IMR-90 (cell line): ENCODE measurements around the gene MAN1C1. TPM values are rescaled to one million over a fixed set of nuclear protein-coding genes. Genes with fewer than 3 reads are reported as not detected.
A peak's percentile ranks its signal among the peaks of the same experiment; 100 is the strongest.

Source experiments
- ATAC-seq: fragments of 200-7000 bp; cut with Tn5 transposase; 2 replicates; pipeline ENCODE4 v1.9.1; 2020; ENCODE audit warnings: low read depth, mild to moderate bottlenecking, moderate library complexity
- BruUV-seq: library from RNA; stranded (reverse); fragments of 400-500 nt; replicated peaks from 2 replicates; lab custom pipeline; 2021; lab: Mats Ljungman, UMichigan
- CTCF ChIA-PET: fragments of 300-600 bp; formaldehyde crosslinking; extraction: SDS; loops from one replicate; lab custom pipeline; 2021; ENCODE audit warnings: antibody characterized with exemption; lab: Yijun Ruan, JAX
- POLR2A ChIA-PET: fragments of 300-600 bp; sonication (Branson Sonifier 250); formaldehyde crosslinking; loops from one replicate; lab custom pipeline; 2022; ENCODE audit warnings: antibody characterized with exemption; ENCODE audit not compliant: unreplicated experiment; lab: Charles Lee
- DNase-seq: peaks from one replicate; pipeline ENCODE4 v3.0.0; 2013
- H2AFZ ChIP-seq: replicated peaks from 2 replicates; pipeline ENCODE3; 2013; ENCODE audit warnings: low read length, mild to moderate bottlenecking; ENCODE audit not compliant: poor library complexity
- H2AK5ac ChIP-seq: 2 replicates; pipeline ENCODE4 v1.6.1; 2013; ENCODE audit warnings: low read depth, low read length, inconsistent platforms
- H2AK9ac ChIP-seq: replicated peaks from 2 replicates; pipeline ENCODE3; 2013; ENCODE audit warnings: mild to moderate bottlenecking, low read depth, low read length, moderate library complexity; ENCODE audit not compliant: poor library complexity
- H2BK120ac ChIP-seq: 2 replicates; pipeline ENCODE4 v1.6.1; 2013; ENCODE audit warnings: low read depth, low read length, inconsistent platforms
- H2BK15ac ChIP-seq: 3 replicates; pipeline ENCODE4 v1.6.1; 2013; ENCODE audit warnings: low read depth, low read length, inconsistent platforms
- H2BK20ac ChIP-seq: 2 replicates; pipeline ENCODE4 v1.6.1; 2013; ENCODE audit warnings: low read depth, mild to moderate bottlenecking, inconsistent platforms, low read length, moderate library complexity
- H2BK5ac ChIP-seq: 2 replicates; pipeline ENCODE4 v1.6.1; 2013; ENCODE audit warnings: mild to moderate bottlenecking, low read depth, low read length, inconsistent platforms; ENCODE audit not compliant: poor library complexity, severe bottlenecking
- H3K14ac ChIP-seq: replicated peaks from 2 replicates; pipeline ENCODE4 v1.6.1; 2013; ENCODE audit warnings: low read depth, low read length, inconsistent platforms
- H3K18ac ChIP-seq: 2 replicates; pipeline ENCODE4 v1.6.1; 2013; ENCODE audit warnings: low read depth, low read length, control low read depth
- H3K23ac ChIP-seq: 2 replicates; pipeline ENCODE4 v1.6.1; 2013; ENCODE audit warnings: low read depth, low read length, inconsistent platforms
- H3K27ac ChIP-seq: 2 replicates; pipeline ENCODE4 v1.5.1; 2013; ENCODE audit warnings: mild to moderate bottlenecking, control low read depth, low read length; ENCODE audit not compliant: insufficient read depth
- H3K27me3 ChIP-seq: 2 replicates; pipeline ENCODE4 v1.6.1; 2013; ENCODE audit warnings: low read length; ENCODE audit not compliant: control insufficient read depth, insufficient read depth
- H3K36me3 ChIP-seq: 2 replicates; pipeline ENCODE4 v1.6.1; 2013; ENCODE audit warnings: low read length, mixed read lengths; ENCODE audit not compliant: control insufficient read depth, insufficient read depth
- H3K4ac ChIP-seq: 2 replicates; pipeline ENCODE4 v1.6.1; 2013; ENCODE audit warnings: low read depth, low read length, inconsistent platforms
- H3K4me1 ChIP-seq: 2 replicates; pipeline ENCODE4 v1.6.1; 2013; ENCODE audit warnings: low read length, mixed read lengths; ENCODE audit not compliant: control insufficient read depth, insufficient read depth
- H3K4me2 ChIP-seq: 2 replicates; pipeline ENCODE4 v1.6.1; 2013; ENCODE audit warnings: low read depth, mild to moderate bottlenecking, control low read depth, low read length, moderate library complexity
- H3K4me3 ChIP-seq: 2 replicates; pipeline ENCODE4 v1.5.1; 2013; ENCODE audit warnings: low read depth, mild to moderate bottlenecking, control low read depth, low read length, moderate library complexity; ENCODE audit not compliant: insufficient read depth
- H3K56ac ChIP-seq: 2 replicates; pipeline ENCODE4 v1.6.1; 2013; ENCODE audit warnings: low read length, inconsistent platforms; ENCODE audit not compliant: insufficient read depth; ENCODE audit errors: extremely low read depth
- H3K79me1 ChIP-seq, 2 experiments: 2 replicates each; pipeline ENCODE4 v1.6.1; 2013; ENCODE audit warnings: low read length in 2 of 2, inconsistent platforms in 1 of 2, low read depth in 1 of 2
- H3K9ac ChIP-seq: 2 replicates; pipeline ENCODE4 v1.6.1; 2013; ENCODE audit warnings: low read depth, low read length, control low read depth
- H3K9me1 ChIP-seq: 2 replicates; pipeline ENCODE4 v1.6.1; 2013; ENCODE audit warnings: low read length, inconsistent platforms; ENCODE audit not compliant: insufficient read depth
- H3K9me3 ChIP-seq: 2 replicates; pipeline ENCODE4 v1.6.1; 2013; ENCODE audit warnings: low read length; ENCODE audit not compliant: control insufficient read depth, insufficient read depth
- H4K20me1 ChIP-seq: 2 replicates; pipeline ENCODE4 v1.6.1; 2013; ENCODE audit warnings: low read length, inconsistent platforms; ENCODE audit not compliant: insufficient read depth
- H4K5ac ChIP-seq: 2 replicates; pipeline ENCODE4 v1.6.1; 2013; ENCODE audit warnings: mild to moderate bottlenecking, low read depth, low read length, control low read depth
- H4K8ac ChIP-seq, 2 experiments: 2 replicates each; pipeline ENCODE4 v1.6.1; 2013; ENCODE audit warnings: low read depth in 2 of 2, low read length in 2 of 2, control low read depth in 1 of 2, inconsistent platforms in 1 of 2
- H4K91ac ChIP-seq: 2 replicates; pipeline ENCODE4 v1.6.1; 2013; ENCODE audit warnings: low read depth, low read length, inconsistent platforms; ENCODE audit not compliant: insufficient read depth
- CEBPB ChIP-seq: IDR thresholded peaks from 2 replicates; pipeline ENCODE4 v1.6.1; 2012; ENCODE audit warnings: low read depth, low read length, improper control_type of control experiment
- FOS ChIP-seq: fragments of 150-350 bp; IDR thresholded peaks from 2 replicates; pipeline ENCODE4 v1.6.1; 2016; ENCODE audit warnings: low read depth, low read length
- MAFK ChIP-seq: IDR thresholded peaks from 2 replicates; pipeline ENCODE4 v1.6.1; 2012; ENCODE audit warnings: low read depth, low read length, improper control_type of control experiment
- MAZ ChIP-seq: IDR thresholded peaks from 2 replicates; pipeline ENCODE4 v1.6.1; 2012; ENCODE audit warnings: low read depth, mild to moderate bottlenecking, low read length, improper control_type of control experiment, moderate library complexity, borderline replicate concordance
- POLR2A ChIP-seq: IDR thresholded peaks from 2 replicates; pipeline ENCODE4 v1.6.1; 2012; ENCODE audit warnings: mild to moderate bottlenecking, low read depth, low read length
- RAD21 ChIP-seq: IDR thresholded peaks from 2 replicates; pipeline ENCODE4 v1.6.1; 2012; ENCODE audit warnings: low read length, improper control_type of control experiment
- RCOR1 ChIP-seq: IDR thresholded peaks from 2 replicates; pipeline ENCODE4 v1.6.1; 2012; ENCODE audit warnings: mild to moderate bottlenecking, low read length, improper control_type of control experiment; ENCODE audit not compliant: insufficient replicate concordance
- SMC3 ChIP-seq: fragments of 150-350 bp; IDR thresholded peaks from 2 replicates; pipeline ENCODE4 v1.6.1; 2016; ENCODE audit warnings: low read depth, mild to moderate bottlenecking, antibody characterized with exemption, low read length, moderate library complexity
- WGBS, 2 experiments: methylation state at CpG; one replicate each; pipeline versions ENCODE4 v1.1.5 to v1.1.7; 2013; ENCODE audit warnings: missing lambda C conversion rate in 2 of 2; ENCODE audit not compliant: insufficient read length in 1 of 2; ENCODE audit errors: extremely low coverage in 2 of 2; 5-methylcytosine and 5-hydroxymethylcytosine counted together
- dilution Hi-C: fragments of 300-500 bp; cut with HindIII; formaldehyde crosslinking; loops from one replicate; pipeline ENCODE4 v1.14.3; 2018; ENCODE audit warnings: low sequenced_read_pairs; ENCODE audit not compliant: unreplicated experiment
- in situ Hi-C: fragments of 300-500 bp; cut with MboI; formaldehyde crosslinking; loops from 3 replicates; pipeline ENCODE4 v1.14.3; 2019; ENCODE audit warnings: low sequenced_read_pairs, inconsistent platforms, mixed read lengths
- intact Hi-C: fragments of 100-400 bp; cut with micrococcal nuclease; formaldehyde crosslinking; loops from 2 replicates; pipeline ENCODE4 v1.10.0; 2022
- polyA plus RNA-seq, 3 experiments: library from polyadenylated mRNA; depleted of rRNA; stranded (reverse); fragments of >200 nt; gene quantifications; 2 replicates each; pipeline ENCODE4 v1.2.3, GENCODE V29; 2012; ENCODE audit warnings: low replicate concordance in 1 of 3
- total RNA-seq: library from RNA; depleted of rRNA; stranded (reverse); fragments of >200 nt; gene quantifications from 2 replicates; pipeline ENCODE4 v1.2.3, GENCODE V29; 2012
- TF ChIP-seq, protein P1 (sequence below): conservative IDR thresholded peaks from 2 replicates; pipeline ENCODE4 v1.5.1; 2012; ENCODE audit warnings: mild to moderate bottlenecking, low read depth, low read length, improper control_type of control experiment
- TF ChIP-seq, protein P2 (sequence below): fragments of 150-350 bp; IDR thresholded peaks from 2 replicates; pipeline ENCODE4 v1.6.1; 2017; ENCODE audit warnings: mild to moderate bottlenecking, antibody characterized with exemption, low read length, low read depth
- TF ChIP-seq, protein P3 (sequence below): fragments of 150-350 bp; IDR thresholded peaks from 2 replicates; pipeline ENCODE4 v1.6.1; 2016; ENCODE audit warnings: low read depth, mild to moderate bottlenecking, low read length, moderate library complexity, borderline replicate concordance

The MAN1C1 gene
- total and polyA plus RNA-seq, 2 of the 4 experiments (the other 2 are of a cell fraction): 3.2 to 11.3 TPM

DNA sequence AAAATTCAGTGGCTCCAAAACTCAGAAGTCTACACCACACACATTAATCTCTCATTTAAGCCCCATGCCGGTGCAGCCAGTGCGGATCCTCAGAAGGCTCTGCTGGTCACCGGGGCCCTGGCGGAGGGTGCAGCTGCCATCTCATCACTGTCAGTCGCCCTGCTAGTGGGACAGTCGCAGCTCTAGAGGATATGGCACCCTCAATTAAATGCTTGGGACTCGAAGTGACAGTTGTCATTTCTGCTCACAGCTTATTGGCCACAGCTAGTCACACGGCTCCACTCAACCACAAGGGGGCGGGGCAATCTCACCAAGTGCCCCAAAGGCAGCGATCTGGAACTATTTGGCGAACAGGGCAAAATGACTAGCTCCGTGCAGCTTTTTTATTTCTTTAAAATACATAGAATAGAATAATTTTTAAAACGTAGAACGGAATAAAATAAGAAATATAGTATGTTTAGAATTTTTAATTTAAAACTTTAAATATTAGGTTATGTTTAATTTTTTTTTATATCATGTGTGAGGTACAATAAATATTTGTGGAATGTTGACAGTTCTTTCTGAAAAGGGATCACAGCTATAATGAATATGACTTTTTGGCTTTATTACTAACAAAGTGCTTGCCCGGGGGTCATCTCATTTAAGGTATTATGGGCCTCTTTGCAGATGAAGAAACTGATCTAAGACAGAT lies 8.0 kb upstream of the MAN1C1 start:
- no peak overlapping the region for H2BK120ac ChIP-seq
- H2AFZ ChIP-seq: peak overlapping the region; percentile 85
- ATAC-seq: peak; percentile 82
- no peak overlapping the region for H3K27ac ChIP-seq
- WGBS, 2 experiments: 30% methylated on average over 2 of the region's 15 CpGs; no CpG with 5 or more reads in 1 of the 2 experiments
- H3K36me3 ChIP-seq: no peaks in the 10 kb centered on the region
- DNase-seq: peak; percentile 64
- H3K56ac ChIP-seq: no peak overlapping the region
- H3K4me2 ChIP-seq: peak overlapping the region; percentile 45
- no peak overlapping the region for H3K9ac ChIP-seq
- 0 out of 2 replicates have a peak overlapping the region, but pooled peaks have one; percentile 4 for H2BK20ac ChIP-seq
- no TSS peak for BruUV-seq
- dilution Hi-C loops: no loop called here
- H3K23ac ChIP-seq: no peak overlapping the region
- ChIA-PET POLR2A (no interaction called here), CTCF (interaction anchor here (0.6 to 2.6 kb wide), 15 partner anchors 10 to 212 kb away, joined by 3 to 15 read pairs (median 3); no protein-coding TSS in a partner anchor)
- H4K91ac ChIP-seq: no peak overlapping the region
- no peak overlapping the region for H4K5ac ChIP-seq
- TF ChIP-seq, protein P1, sequence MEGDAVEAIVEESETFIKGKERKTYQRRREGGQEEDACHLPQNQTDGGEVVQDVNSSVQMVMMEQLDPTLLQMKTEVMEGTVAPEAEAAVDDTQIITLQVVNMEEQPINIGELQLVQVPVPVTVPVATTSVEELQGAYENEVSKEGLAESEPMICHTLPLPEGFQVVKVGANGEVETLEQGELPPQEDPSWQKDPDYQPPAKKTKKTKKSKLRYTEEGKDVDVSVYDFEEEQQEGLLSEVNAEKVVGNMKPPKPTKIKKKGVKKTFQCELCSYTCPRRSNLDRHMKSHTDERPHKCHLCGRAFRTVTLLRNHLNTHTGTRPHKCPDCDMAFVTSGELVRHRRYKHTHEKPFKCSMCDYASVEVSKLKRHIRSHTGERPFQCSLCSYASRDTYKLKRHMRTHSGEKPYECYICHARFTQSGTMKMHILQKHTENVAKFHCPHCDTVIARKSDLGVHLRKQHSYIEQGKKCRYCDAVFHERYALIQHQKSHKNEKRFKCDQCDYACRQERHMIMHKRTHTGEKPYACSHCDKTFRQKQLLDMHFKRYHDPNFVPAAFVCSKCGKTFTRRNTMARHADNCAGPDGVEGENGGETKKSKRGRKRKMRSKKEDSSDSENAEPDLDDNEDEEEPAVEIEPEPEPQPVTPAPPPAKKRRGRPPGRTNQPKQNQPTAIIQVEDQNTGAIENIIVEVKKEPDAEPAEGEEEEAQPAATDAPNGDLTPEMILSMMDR: peak; percentile 65
- TF ChIP-seq RAD21: peak; percentile 81
- peak; percentile 73 for TF ChIP-seq SMC3
- no peak for TF ChIP-seq POLR2A
- no peak for TF ChIP-seq FOS
- no peak for TF ChIP-seq MAFK
- TF ChIP-seq, protein P2, sequence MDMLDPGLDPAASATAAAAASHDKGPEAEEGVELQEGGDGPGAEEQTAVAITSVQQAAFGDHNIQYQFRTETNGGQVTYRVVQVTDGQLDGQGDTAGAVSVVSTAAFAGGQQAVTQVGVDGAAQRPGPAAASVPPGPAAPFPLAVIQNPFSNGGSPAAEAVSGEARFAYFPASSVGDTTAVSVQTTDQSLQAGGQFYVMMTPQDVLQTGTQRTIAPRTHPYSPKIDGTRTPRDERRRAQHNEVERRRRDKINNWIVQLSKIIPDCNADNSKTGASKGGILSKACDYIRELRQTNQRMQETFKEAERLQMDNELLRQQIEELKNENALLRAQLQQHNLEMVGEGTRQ: peak; percentile 83
- no peak for TF ChIP-seq MAZ
- TF ChIP-seq CEBPB: no peak
- TF ChIP-seq, protein P3, sequence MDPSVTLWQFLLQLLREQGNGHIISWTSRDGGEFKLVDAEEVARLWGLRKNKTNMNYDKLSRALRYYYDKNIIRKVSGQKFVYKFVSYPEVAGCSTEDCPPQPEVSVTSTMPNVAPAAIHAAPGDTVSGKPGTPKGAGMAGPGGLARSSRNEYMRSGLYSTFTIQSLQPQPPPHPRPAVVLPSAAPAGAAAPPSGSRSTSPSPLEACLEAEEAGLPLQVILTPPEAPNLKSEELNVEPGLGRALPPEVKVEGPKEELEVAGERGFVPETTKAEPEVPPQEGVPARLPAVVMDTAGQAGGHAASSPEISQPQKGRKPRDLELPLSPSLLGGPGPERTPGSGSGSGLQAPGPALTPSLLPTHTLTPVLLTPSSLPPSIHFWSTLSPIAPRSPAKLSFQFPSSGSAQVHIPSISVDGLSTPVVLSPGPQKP: no peak
- TF ChIP-seq RCOR1: no peak
- H4K8ac ChIP-seq: no peak overlapping the region
- peaks cover 20% of the 10 kb centered on the region for H3K27me3 ChIP-seq
- no peaks in the 10 kb centered on the region for H3K4me1 ChIP-seq
- H2BK5ac ChIP-seq: no peak overlapping the region
- no peaks in the 10 kb centered on the region for H3K9me1 ChIP-seq
- H2BK15ac ChIP-seq: no peak overlapping the region
- H3K18ac ChIP-seq: no peak overlapping the region
- H2AK5ac ChIP-seq: no peak overlapping the region
- no peak overlapping the region for H3K4ac ChIP-seq
- no peaks in the 10 kb centered on the region for H3K9me3 ChIP-seq
- H3K79me1 ChIP-seq: no peaks in the 10 kb centered on the region
- in situ Hi-C loops: no loop called here
- H2AK9ac ChIP-seq: no peak overlapping the region
- no peak overlapping the region for H3K14ac ChIP-seq
- intact Hi-C loops: no loop called here
- H3K4me3 ChIP-seq: no peak overlapping the region
- H4K20me1 ChIP-seq: no peaks in the 10 kb centered on the region
